Measurements from ENCODE around the gene SYT11.

DNA sequence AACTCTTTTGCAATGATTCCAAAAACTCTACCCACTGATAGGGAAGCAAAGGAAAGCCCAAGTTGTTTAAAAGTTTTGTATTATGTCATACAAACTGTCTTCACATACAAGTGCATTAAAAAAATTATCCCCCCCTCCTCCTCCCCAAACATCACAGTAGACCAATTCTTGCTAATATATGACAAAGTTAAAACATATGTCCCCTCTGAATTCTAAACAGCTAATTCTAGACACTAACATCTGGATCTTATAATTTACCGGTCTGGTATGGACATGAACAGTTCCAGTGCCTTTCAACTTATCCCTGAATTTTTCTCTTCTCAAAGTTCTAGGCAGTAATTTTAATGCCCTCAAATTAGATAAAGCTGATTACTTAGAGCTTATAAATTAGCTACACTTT lies 38.4 kb downstream of the SYT11 start:
- TF ChIP-seq, protein P1, sequence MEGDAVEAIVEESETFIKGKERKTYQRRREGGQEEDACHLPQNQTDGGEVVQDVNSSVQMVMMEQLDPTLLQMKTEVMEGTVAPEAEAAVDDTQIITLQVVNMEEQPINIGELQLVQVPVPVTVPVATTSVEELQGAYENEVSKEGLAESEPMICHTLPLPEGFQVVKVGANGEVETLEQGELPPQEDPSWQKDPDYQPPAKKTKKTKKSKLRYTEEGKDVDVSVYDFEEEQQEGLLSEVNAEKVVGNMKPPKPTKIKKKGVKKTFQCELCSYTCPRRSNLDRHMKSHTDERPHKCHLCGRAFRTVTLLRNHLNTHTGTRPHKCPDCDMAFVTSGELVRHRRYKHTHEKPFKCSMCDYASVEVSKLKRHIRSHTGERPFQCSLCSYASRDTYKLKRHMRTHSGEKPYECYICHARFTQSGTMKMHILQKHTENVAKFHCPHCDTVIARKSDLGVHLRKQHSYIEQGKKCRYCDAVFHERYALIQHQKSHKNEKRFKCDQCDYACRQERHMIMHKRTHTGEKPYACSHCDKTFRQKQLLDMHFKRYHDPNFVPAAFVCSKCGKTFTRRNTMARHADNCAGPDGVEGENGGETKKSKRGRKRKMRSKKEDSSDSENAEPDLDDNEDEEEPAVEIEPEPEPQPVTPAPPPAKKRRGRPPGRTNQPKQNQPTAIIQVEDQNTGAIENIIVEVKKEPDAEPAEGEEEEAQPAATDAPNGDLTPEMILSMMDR (IDR thresholded peaks at IDR 0.05), result no peak
- no peak for TF ChIP-seq POLR2A (IDR thresholded peaks at IDR 0.05)
